DND-41 (cell line): Measurements from ENCODE around the gene USP34.

Source experiments
- ATAC-seq: fragments of 200-7000 bp; cut with Tn5 transposase; 3 replicates; pipeline ENCODE4 v1.9.1; 2021; ENCODE audit warnings: low read depth; ENCODE audit not compliant: insufficient read depth
- DNase-seq: peaks from one replicate; pipeline ENCODE4 v3.0.0-alpha.2; 2020
- H2AFZ ChIP-seq: 2 replicates; pipeline ENCODE4 v1.6.0; 2012; ENCODE audit warnings: low read depth, low read length
- H3K27ac ChIP-seq: 2 replicates; pipeline ENCODE4 v1.5.1; 2012; ENCODE audit warnings: low read length, inconsistent platforms
- H3K27me3 ChIP-seq: fragments of 200-600 bp; sonication (generic); 2 replicates; pipeline ENCODE4 v1.6.0; 2012; ENCODE audit warnings: low read length, mild to moderate bottlenecking, inconsistent platforms; ENCODE audit not compliant: insufficient read depth, poor library complexity
- H3K36me3 ChIP-seq: 2 replicates; pipeline ENCODE4 v1.5.1; 2012; ENCODE audit warnings: low read length, inconsistent platforms; ENCODE audit not compliant: insufficient read depth
- H3K4me1 ChIP-seq: 2 replicates; pipeline ENCODE4 v1.5.1; 2012; ENCODE audit warnings: mild to moderate bottlenecking, low read length; ENCODE audit not compliant: insufficient read depth
- H3K4me2 ChIP-seq: 2 replicates; pipeline ENCODE4 v1.6.0; 2012; ENCODE audit warnings: mild to moderate bottlenecking, moderate library complexity, low read length, inconsistent platforms; ENCODE audit not compliant: insufficient read depth
- H3K4me3 ChIP-seq, 2 experiments: fragments of 200-600 bp in 1 of 2; shearing (Covaris generic) in 1 of 2; 2 replicates each; pipeline ENCODE4 v1.5.1; 2012 to 2016; ENCODE audit warnings: inconsistent platforms in 2 of 2, low read length in 2 of 2, mild to moderate bottlenecking in 2 of 2, low read depth in 1 of 2, moderate library complexity in 1 of 2
- H3K79me2 ChIP-seq: 2 replicates; pipeline ENCODE4 v1.6.0; 2012; ENCODE audit warnings: low read length, inconsistent platforms; ENCODE audit not compliant: insufficient read depth
- H3K9ac ChIP-seq: 2 replicates; pipeline ENCODE4 v1.6.0; 2012; ENCODE audit warnings: low read depth, mild to moderate bottlenecking, inconsistent platforms, low read length, moderate library complexity
- H3K9me3 ChIP-seq: 2 replicates; pipeline ENCODE4 v1.5.1; 2012; ENCODE audit warnings: low read length, moderate library complexity, mild to moderate bottlenecking, inconsistent platforms; ENCODE audit not compliant: insufficient read depth, severe bottlenecking
- H4K20me1 ChIP-seq: 2 replicates; pipeline ENCODE4 v1.6.0; 2012; ENCODE audit warnings: low read length; ENCODE audit not compliant: insufficient read depth
- CTCF ChIP-seq: IDR thresholded peaks from 2 replicates; pipeline ENCODE4 v1.5.1; 2012; ENCODE audit warnings: borderline replicate concordance, low read length, moderate library complexity, mild to moderate bottlenecking; ENCODE audit not compliant: poor library complexity, severe bottlenecking; ENCODE audit errors: extremely low read depth
- EZH2 ChIP-seq: IDR thresholded peaks from 3 replicates; pipeline ENCODE4 v1.6.1; 2012; ENCODE audit warnings: borderline replicate concordance, low read depth, mild to moderate bottlenecking, moderate library complexity, low read length, inconsistent platforms; ENCODE audit not compliant: severe bottlenecking

Gene USP34

GRCh38 chr2:61438670-61439069, 32.2 kb downstream of the USP34 start:
- H3K36me3 ChIP-seq, result peaks cover 13% of the 10 kb centered on the region; the same call in 1 of the 2 replicates
- TF ChIP-seq CTCF (no peak), EZH2 (no peak)
- H3K4me3 ChIP-seq, result no peak overlapping the region
- ATAC-seq (no peak), DNase-seq (no peak)
- H3K9me3 ChIP-seq, result peaks cover 5% of the 10 kb centered on the region
- H3K9ac ChIP-seq, result no peak overlapping the region
- no peaks in the 10 kb centered on the region for H3K27me3 ChIP-seq
- peaks cover 98% of the 10 kb centered on the region for H3K79me2 ChIP-seq
- no peak overlapping the region for H3K27ac ChIP-seq
- no peaks in the 10 kb centered on the region for H3K4me1 ChIP-seq
- H3K4me2 ChIP-seq, result no peak overlapping the region
- H4K20me1 ChIP-seq, result peaks cover 42% of the 10 kb centered on the region
- no peak overlapping the region for H2AFZ ChIP-seq

DNA sequence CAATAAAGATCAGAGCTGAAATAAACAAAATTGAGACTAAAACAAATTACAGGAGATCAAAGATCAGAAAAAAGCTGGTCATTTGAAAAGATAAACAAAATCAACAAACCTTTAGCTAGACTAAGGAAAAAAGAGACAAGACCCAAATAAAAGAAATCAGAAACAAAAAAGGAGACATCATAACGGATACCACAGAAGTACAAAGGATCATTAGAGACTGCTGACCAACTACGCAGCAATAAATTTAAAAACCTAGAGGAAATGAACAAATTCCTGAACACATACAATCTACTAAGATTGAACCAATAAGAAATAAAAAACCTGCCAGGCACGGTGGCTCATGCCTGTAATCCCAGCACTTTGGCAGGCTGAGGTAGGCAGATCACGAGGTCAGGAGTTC, 33.7 kb downstream of the USP34 start:
- TF ChIP-seq CTCF, result no peak
- no peak for ATAC-seq
- peaks cover 41% of the 10 kb centered on the region for H4K20me1 ChIP-seq
- H3K4me1 ChIP-seq, result no peaks in the 10 kb centered on the region
- peaks cover 5% of the 10 kb centered on the region for H3K9me3 ChIP-seq
- H3K79me2 ChIP-seq, result peaks cover 98% of the 10 kb centered on the region
- H3K4me2 ChIP-seq, result no peak overlapping the region
- H3K9ac ChIP-seq, result no peak overlapping the region
- no peak for DNase-seq
- H3K4me3 ChIP-seq, result no peak overlapping the region
- H2AFZ ChIP-seq, result no peak overlapping the region
- peaks cover 11% of the 10 kb centered on the region; the same call in 1 of the 2 replicates for H3K36me3 ChIP-seq
- no peak overlapping the region for H3K27ac ChIP-seq
- no peaks in the 10 kb centered on the region for H3K27me3 ChIP-seq

GRCh38 chr2:61436092-61436491, 34.8 kb downstream of the USP34 start:
- Histone ChIP-seq H3K27ac (no peak overlapping the region), H3K4me2 (no peak overlapping the region), H4K20me1 (peaks cover 40% of the 10 kb centered on the region), H3K27me3 (no peaks in the 10 kb centered on the region), H2AFZ (no peak overlapping the region), H3K79me2 (peaks cover 98% of the 10 kb centered on the region), H3K9me3 (peaks cover 5% of the 10 kb centered on the region), H3K9ac (no peak overlapping the region), H3K36me3 (peaks cover 11% of the 10 kb centered on the region; the same call in 1 of the 2 replicates), H3K4me3 (no peak overlapping the region), H3K4me1 (no peaks in the 10 kb centered on the region)
- peak; percentile 36; the same call in 1 of the 3 replicates for ATAC-seq
- TF ChIP-seq EZH2, result no peak
- no peak for TF ChIP-seq CTCF
- no peak for DNase-seq

DNA sequence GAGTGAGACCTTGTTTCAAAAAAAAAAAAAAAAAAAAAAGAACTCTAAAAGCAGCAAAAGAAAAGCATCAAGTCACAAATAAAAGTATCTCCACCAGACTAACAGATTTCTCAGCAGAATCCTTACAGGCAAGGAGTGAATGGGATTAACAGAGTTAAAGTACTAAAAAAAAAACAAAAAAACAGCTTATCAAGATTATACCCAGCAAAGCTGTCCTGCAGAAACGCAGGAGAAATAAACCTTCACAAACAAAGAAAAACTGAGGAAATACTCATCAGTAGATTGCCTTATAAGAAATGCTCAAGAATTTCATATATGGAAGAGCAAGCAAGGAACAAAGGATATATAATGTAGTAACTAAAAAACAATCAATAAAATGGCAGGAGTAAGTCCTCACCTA, 35.6 kb downstream of the USP34 start:
- H3K4me2 ChIP-seq, result no peak overlapping the region
- H3K9ac ChIP-seq, result no peak overlapping the region
- DNase-seq (no peak), ATAC-seq (no peak)
- no peaks in the 10 kb centered on the region for H3K27me3 ChIP-seq
- peaks cover 45% of the 10 kb centered on the region for H4K20me1 ChIP-seq
- H3K4me3 ChIP-seq, result no peak overlapping the region
- H3K4me1 ChIP-seq, result no peaks in the 10 kb centered on the region
- no peak overlapping the region for H3K27ac ChIP-seq
- no peak overlapping the region for H2AFZ ChIP-seq
- TF ChIP-seq EZH2, result no peak
- no peak for TF ChIP-seq CTCF
- H3K79me2 ChIP-seq, result peaks cover 98% of the 10 kb centered on the region
- H3K9me3 ChIP-seq, result peaks cover 5% of the 10 kb centered on the region
- H3K36me3 ChIP-seq, result peaks cover 11% of the 10 kb centered on the region; the same call in 1 of the 2 replicates
